Vagina (tissue), 2 donors: Measurements from ENCODE around the gene POLK. TPM values are rescaled to one million over a fixed set of nuclear protein-coding genes. Genes with fewer than 3 reads are reported as not detected.
"Not testable (repeated sequence)": the region's sequence is repeated elsewhere in the genome, so short reads cannot be mapped to it uniquely, and the experiment has no call there.

Experiments
- DNase-seq, 2 donors: peaks; one replicate each; pipeline ENCODE4 v3.0.0-alpha.2; 2017; ENCODE audit errors: extremely low spot score in 2 of 2
- H3K27ac ChIP-seq: fragments of 200-600 bp; sonication (generic); one replicate; pipeline ENCODE4 v1.5.1; 2019
- H3K27me3 ChIP-seq: fragments of 200-600 bp; sonication (generic); one replicate; pipeline ENCODE4 v1.5.1; 2019
- H3K36me3 ChIP-seq, 2 donors: fragments of 200-600 bp; sonication (generic); one replicate each; pipeline ENCODE4 v1.5.1; 2017 to 2019
- H3K4me1 ChIP-seq: fragments of 200-600 bp; sonication (generic); one replicate; pipeline ENCODE4 v1.5.1; 2019
- H3K4me3 ChIP-seq, 2 donors: fragments of 200-600 bp; sonication (generic); 1 replicate in 1 of 2; 2 replicates in 1 of 2; pipeline ENCODE4 v1.5.1; 2016 to 2019
- H3K9me3 ChIP-seq: fragments of 200-600 bp; sonication (generic); one replicate; pipeline ENCODE4 v1.5.1; 2019
- CTCF ChIP-seq, 3 experiments: fragments of 450-650 bp in 2 of 3; fragments of 200-600 bp in 1 of 3; sonication (generic) in 1 of 3; IDR thresholded peaks; one replicate each; pipeline ENCODE4 v1.5.1; 2017 to 2019; ENCODE audit warnings: antibody characterized with exemption in 3 of 3, mild to moderate bottlenecking in 2 of 3, moderate library complexity in 2 of 3
- POLR2A ChIP-seq, 2 donors: fragments of 450-650 bp; IDR thresholded peaks; one replicate each; pipeline ENCODE4 v1.6.1; 2017; ENCODE audit warnings: antibody characterized with exemption in 2 of 2, mild to moderate bottlenecking in 2 of 2, moderate library complexity in 2 of 2
- POLR2AphosphoS5 ChIP-seq, 2 donors: sonication (generic); formaldehyde crosslinking; IDR thresholded peaks; one replicate each; pipeline ENCODE4 v1.9.0; 2017; ENCODE audit warnings: antibody characterized with exemption in 2 of 2, mild to moderate bottlenecking in 2 of 2, low read depth in 1 of 2; ENCODE audit not compliant: insufficient read depth in 1 of 2
- intact Hi-C: fragments of 100-400 bp; cut with DNase I; formaldehyde crosslinking; loops from one replicate; pipeline ENCODE4 v1.15.1; 2023
- total RNA-seq: library from RNA; depleted of rRNA; stranded (reverse); fragments of >200 nt; gene quantifications from one replicate; pipeline ENCODE4 v1.2.3, GENCODE V29; 2016

POLK gene
- total RNA-seq, 1 donor from 2014 or later, result 31.4 TPM

- TF ChIP-seq POLR2A (IDR thresholded peaks at IDR 0.05), result no peak
- TF ChIP-seq POLR2AphosphoS5 (IDR thresholded peaks at IDR 0.05; ENCODE audit: insufficient read depth in 1 of 2, low read depth in 1 of 2), result no peak
- no peak for TF ChIP-seq CTCF (IDR thresholded peaks at IDR 0.05)
- peaks cover 0 to 4% of the 10 kb centered on the region in 2 donors for H3K36me3 ChIP-seq
- H3K27me3 ChIP-seq, result no peaks in the 10 kb centered on the region
- H3K4me3 ChIP-seq, result no peak overlapping the region
- H3K4me1 ChIP-seq, result peaks cover 39% of the 10 kb centered on the region
- H3K27ac ChIP-seq, result no peak overlapping the region
- no peak for DNase-seq
- no peaks in the 10 kb centered on the region for H3K9me3 ChIP-seq
- intact Hi-C loops, result no loop called here
These were observed 59.9 kb downstream of the POLK start for GRCh38 chr5:75571547-75571946.

- Histone ChIP-seq H3K9me3 (no peaks in the 10 kb centered on the region), H3K27me3 (no peaks in the 10 kb centered on the region), H3K27ac (no peak overlapping the region), H3K4me3 (no peak overlapping the region), H3K36me3 (peaks cover 0 to 13% of the 10 kb centered on the region in 2 donors), H3K4me1 (peaks cover 22% of the 10 kb centered on the region)
- no peak for DNase-seq
- intact Hi-C loops, result no loop called here
- TF ChIP-seq CTCF (IDR thresholded peaks at IDR 0.05) (no peak), POLR2AphosphoS5 (IDR thresholded peaks at IDR 0.05; ENCODE audit: insufficient read depth in 1 of 2, low read depth in 1 of 2) (no peak), POLR2A (IDR thresholded peaks at IDR 0.05) (no peak)
These were observed 63.1 kb downstream of the POLK start for GRCh38 chr5:75574791-75575190.

GRCh38 chr5:75578280-75578679 is 66.6 kb downstream of the POLK start:
- peaks cover 0 to 20% of the 10 kb centered on the region in 2 donors for H3K36me3 ChIP-seq
- H3K27ac ChIP-seq, H3K9me3 ChIP-seq, intact Hi-C loops, DNase-seq, H3K4me1 ChIP-seq, H3K4me3 ChIP-seq, H3K27me3 ChIP-seq: not testable (repeated sequence)

- Histone ChIP-seq H3K4me3 (no peak overlapping the region), H3K9me3 (no peaks in the 10 kb centered on the region), H3K4me1 (no peaks in the 10 kb centered on the region), H3K27me3 (no peaks in the 10 kb centered on the region), H3K27ac (no peak overlapping the region), H3K36me3 (peaks cover 0 to 7% of the 10 kb centered on the region in 2 donors)
- intact Hi-C loops, result no loop called here
- TF ChIP-seq POLR2AphosphoS5 (IDR thresholded peaks at IDR 0.05; ENCODE audit: insufficient read depth in 1 of 2, low read depth in 1 of 2) (no peak), CTCF (IDR thresholded peaks at IDR 0.05) (no peak), POLR2A (IDR thresholded peaks at IDR 0.05) (no peak)
- no peak for DNase-seq
These were observed 73.0 kb downstream of the POLK start for GRCh38 chr5:75584641-75585040.

- no peaks in the 10 kb centered on the region for H3K27me3 ChIP-seq
- H3K4me3 ChIP-seq, result no peak overlapping the region
- H3K36me3 ChIP-seq, result peaks cover 0 to 11% of the 10 kb centered on the region in 2 donors
- H3K27ac ChIP-seq, result no peak overlapping the region
- no peaks in the 10 kb centered on the region for H3K9me3 ChIP-seq
- intact Hi-C loops, result no loop called here
- no peak for DNase-seq
- no peaks in the 10 kb centered on the region for H3K4me1 ChIP-seq
- no peak for TF ChIP-seq POLR2AphosphoS5 (IDR thresholded peaks at IDR 0.05; ENCODE audit: insufficient read depth in 1 of 2, low read depth in 1 of 2)
- no peak for TF ChIP-seq POLR2A (IDR thresholded peaks at IDR 0.05)
- TF ChIP-seq CTCF (IDR thresholded peaks at IDR 0.05), result no peak
These were observed 77.0 kb downstream of the POLK start for GRCh38 chr5:75588666-75589065.

GRCh38 chr5:75600535-75600934 is 88.8 kb downstream of the POLK start:
- Histone ChIP-seq H3K27ac (no peak overlapping the region), H3K36me3 (peaks cover 0 to 19% of the 10 kb centered on the region in 2 donors), H3K4me3 (no peak overlapping the region), H3K27me3 (no peaks in the 10 kb centered on the region), H3K9me3 (no peaks in the 10 kb centered on the region), H3K4me1 (no peaks in the 10 kb centered on the region)
- DNase-seq, result no peak
- intact Hi-C loops, result no loop called here
- TF ChIP-seq CTCF (IDR thresholded peaks at IDR 0.05), result no peak
- TF ChIP-seq POLR2AphosphoS5 (IDR thresholded peaks at IDR 0.05; ENCODE audit: insufficient read depth in 1 of 2, low read depth in 1 of 2), result no peak
- no peak for TF ChIP-seq POLR2A (IDR thresholded peaks at IDR 0.05)
